ENCODE data around the gene RUNX2.

- no peak for TF ChIP-seq EZH2phosphoT487 (IDR thresholded peaks at IDR 0.05; ENCODE audit: insufficient read depth, low read depth)
- TF ChIP-seq EZH2 (IDR thresholded peaks at IDR 0.05; ENCODE audit: insufficient read depth, poor library complexity, severe bottlenecking): no peak
These were observed 133.4 kb downstream of the RUNX2 start for GRCh38 chr6:45461486-45461885.
